GM10248 (cell line): ENCODE results near the gene VARS2.

ENCODE experiments used
- CTCF ChIA-PET: fragments of 300-600 bp; sonication (Branson Sonifier 250); formaldehyde crosslinking; extraction: SDS; loops from one replicate; lab custom pipeline; 2021; ENCODE audit warnings: antibody characterized with exemption; lab: Yijun Ruan, JAX
- POLR2A ChIA-PET: fragments of 350-650 bp; sonication (Branson Sonifier 250); formaldehyde crosslinking; extraction: SDS; loops from one replicate; lab custom pipeline; 2020; ENCODE audit warnings: antibody characterized with exemption; lab: Yijun Ruan, JAX
- DNase-seq: peaks from one replicate; pipeline ENCODE4 v3.0.0; 2012; ENCODE audit errors: extremely low spot score
- TF ChIP-seq, protein P1 (sequence below): IDR thresholded peaks from 2 replicates; pipeline ENCODE4 v1.5.1; 2012; ENCODE audit warnings: mild to moderate bottlenecking, low read depth; ENCODE audit errors: extremely low read depth, missing control alignments, control extremely low read depth

Gene VARS2

DNA sequence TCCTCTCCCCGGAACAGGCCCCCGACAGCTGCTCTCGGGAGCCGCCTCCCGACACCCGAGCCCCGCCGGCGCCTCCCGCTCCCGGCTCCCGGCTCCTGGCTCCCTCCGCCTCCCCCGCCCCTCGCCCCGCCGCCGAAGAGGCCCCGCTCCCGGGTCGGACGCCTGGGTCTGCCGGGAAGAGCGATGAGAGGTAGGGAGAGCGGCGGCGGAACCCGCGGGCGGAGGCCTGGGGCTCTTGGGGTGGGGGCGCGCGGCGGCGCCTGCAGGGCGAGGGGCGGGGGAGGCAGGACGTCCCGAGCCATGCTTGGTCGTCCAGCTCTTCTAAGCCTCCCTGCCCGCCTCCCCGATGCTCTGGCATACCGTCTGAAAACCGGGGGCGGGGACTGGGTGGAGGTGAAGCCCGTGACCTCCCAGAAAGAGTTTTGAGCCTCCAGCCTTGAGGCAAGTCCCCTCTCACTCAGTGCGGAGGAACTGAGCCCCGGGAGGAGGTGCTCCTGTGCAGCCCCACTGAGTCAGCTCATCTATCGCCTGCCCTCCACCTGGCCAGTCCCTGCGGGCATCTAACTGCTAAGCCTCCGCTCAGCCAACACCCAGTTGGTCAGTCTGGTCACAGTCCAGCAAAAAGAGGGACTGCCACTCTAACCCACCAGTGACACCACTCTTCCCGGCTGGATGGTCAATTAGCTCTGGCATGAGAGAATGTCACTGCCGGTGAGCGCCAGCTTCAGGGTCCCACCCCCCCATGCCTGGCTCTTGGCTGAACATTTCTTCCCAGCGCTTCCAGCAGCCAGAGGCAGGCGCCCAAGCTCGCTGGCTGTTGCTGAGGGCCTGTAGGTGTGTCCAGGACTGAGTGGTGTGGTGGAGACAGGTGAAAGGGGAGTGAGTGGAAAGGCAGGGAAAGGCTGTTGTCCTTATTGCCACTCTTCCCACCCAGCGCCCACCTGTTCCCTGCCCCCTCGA lies 29.2 kb upstream of the VARS2 start:
- POLR2A ChIA-PET: no interaction called here
- CTCF ChIA-PET: interaction anchor here (0.9 to 5.8 kb wide), 8 partner anchors 12 to 203 kb away, joined by 3 to 34 read pairs (median 10); partner anchors contain the start of gene VARS2
- DNase-seq: peak; percentile 77
- TF ChIP-seq, protein P1, sequence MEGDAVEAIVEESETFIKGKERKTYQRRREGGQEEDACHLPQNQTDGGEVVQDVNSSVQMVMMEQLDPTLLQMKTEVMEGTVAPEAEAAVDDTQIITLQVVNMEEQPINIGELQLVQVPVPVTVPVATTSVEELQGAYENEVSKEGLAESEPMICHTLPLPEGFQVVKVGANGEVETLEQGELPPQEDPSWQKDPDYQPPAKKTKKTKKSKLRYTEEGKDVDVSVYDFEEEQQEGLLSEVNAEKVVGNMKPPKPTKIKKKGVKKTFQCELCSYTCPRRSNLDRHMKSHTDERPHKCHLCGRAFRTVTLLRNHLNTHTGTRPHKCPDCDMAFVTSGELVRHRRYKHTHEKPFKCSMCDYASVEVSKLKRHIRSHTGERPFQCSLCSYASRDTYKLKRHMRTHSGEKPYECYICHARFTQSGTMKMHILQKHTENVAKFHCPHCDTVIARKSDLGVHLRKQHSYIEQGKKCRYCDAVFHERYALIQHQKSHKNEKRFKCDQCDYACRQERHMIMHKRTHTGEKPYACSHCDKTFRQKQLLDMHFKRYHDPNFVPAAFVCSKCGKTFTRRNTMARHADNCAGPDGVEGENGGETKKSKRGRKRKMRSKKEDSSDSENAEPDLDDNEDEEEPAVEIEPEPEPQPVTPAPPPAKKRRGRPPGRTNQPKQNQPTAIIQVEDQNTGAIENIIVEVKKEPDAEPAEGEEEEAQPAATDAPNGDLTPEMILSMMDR: no peak

DNA sequence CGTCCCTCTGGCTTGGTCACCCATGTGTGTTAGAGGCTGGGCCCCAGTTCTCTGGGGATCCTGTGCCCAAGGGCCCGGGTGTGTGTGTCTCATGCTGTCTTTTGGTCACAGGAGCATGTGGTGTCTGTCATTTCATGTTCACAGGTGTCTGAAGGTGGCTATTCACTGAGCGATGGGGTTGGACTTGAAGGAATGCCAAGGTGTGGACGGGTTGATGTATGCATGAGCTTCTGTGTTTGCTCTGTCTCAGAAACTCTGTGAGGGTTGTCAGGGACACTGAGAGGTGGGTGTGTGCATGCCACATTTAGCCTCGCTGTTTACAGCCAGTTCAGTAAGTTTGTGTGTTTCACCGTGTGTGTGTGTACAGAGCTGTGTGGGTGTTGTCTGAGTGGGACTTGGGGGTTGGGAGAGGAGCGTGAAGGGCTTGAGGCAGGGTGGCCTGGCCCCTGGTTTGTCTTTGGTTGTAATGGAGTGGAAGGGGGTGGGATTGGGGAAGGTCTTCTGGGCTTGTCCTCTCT lies 28.5 kb upstream of the VARS2 start:
- TF ChIP-seq, protein P1: no peak
- POLR2A ChIA-PET: no interaction called here
- CTCF ChIA-PET: interaction anchor here (1.3 to 5.8 kb wide), 5 partner anchors 11 to 194 kb away, joined by 4 to 34 read pairs (median 27); partner anchors contain the start of gene VARS2
- peak; percentile 32 for DNase-seq

GRCh38 chr6:30885999-30886896 lies 27.8 kb upstream of the VARS2 start:
- ChIA-PET POLR2A (no interaction called here), CTCF (interaction anchor here (1.3 to 5.8 kb wide), 4 partner anchors 9 to 65 kb away, joined by 4 to 34 read pairs (median 28); partner anchors contain the start of gene VARS2)
- peak; percentile 12 for DNase-seq
- TF ChIP-seq, protein P1: no peak

- CTCF ChIA-PET: interaction anchor here (1.3 kb wide), 1 partner anchor 8 kb away, joined by 4 read pairs; no protein-coding TSS in a partner anchor
- peak; percentile 6 for DNase-seq
- TF ChIP-seq, protein P1: no peak
- POLR2A ChIA-PET: no interaction called here
Measured at GRCh38 chr6:30886897-30887255, 27.2 kb upstream of the VARS2 start.

DNA sequence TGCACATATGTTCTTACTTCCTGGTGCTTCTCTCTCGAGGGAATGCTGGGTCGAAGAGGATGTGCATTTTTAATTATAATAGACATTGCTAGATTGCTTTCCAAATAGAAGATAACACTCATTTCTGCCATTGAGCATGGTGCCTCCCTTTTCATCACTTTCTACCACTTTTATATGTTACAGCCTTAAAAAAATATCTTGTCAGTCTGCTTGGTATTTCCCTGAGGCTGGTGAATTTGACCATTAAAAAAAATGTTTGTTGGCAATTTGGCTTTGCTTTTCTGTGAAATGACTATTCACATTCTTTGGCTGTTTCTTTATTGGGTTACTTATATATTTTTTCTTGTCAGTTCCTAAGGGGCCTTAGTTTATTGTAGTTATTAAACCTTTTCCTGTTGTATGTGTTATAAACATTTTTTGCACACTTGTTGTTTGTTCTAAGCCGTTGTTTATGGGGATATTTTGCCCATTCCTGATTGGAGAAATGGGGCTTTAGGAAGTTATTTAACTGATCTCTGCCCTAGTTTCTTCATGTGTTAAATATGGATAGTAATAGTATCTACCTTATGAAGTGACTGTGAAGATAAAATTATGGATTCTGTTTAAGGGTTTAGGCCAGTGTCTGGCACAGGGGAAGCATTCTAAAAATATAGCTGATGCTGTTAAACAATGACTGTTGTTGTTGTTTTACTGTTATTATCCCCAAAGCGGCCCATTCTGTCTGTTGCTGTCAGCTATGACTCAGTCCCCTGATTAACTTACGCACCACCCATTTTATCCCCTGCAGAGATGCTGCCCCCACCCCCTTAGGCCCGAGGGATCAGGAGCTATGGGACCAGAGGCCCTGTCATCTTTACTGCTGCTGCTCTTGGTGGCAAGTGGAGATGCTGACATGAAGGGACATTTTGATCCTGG lies 25.9 kb upstream of the VARS2 start:
- ChIA-PET CTCF (interaction anchor here (0.8 to 3.5 kb wide), 4 partner anchors 11 to 66 kb away, joined by 3 to 21 read pairs (median 4); partner anchors contain the start of gene VARS2), POLR2A (no interaction called here)
- TF ChIP-seq, protein P1: no peak
- DNase-seq: peak; percentile 4
